K562 (cell line): ENCODE measurements around the gene PPP2R3B. TPM values are rescaled to one million over a fixed set of nuclear protein-coding genes. Genes with fewer than 3 reads are reported as not detected.

Experiments used
- ARNT ChIP-seq, 2 experiments: fragments of 450-650 bp; IDR thresholded peaks; 2 replicates each; pipeline ENCODE4 v1.6.1; 2016; ENCODE audit warnings: mild to moderate bottlenecking in 1 of 2
- BACH1 ChIP-seq: fragments of 200-800 bp; sonication (Bioruptor generic); IDR thresholded peaks from 2 replicates; pipeline ENCODE4 v1.6.1; 2016; ENCODE audit warnings: missing genetic modification characterization, missing compliant biosample characterization
- BMI1 ChIP-seq: fragments of 150-350 bp; IDR thresholded peaks from 2 replicates; pipeline ENCODE4 v1.6.1; 2014; ENCODE audit warnings: low read length
- CHD2 ChIP-seq: IDR thresholded peaks from 2 replicates; pipeline ENCODE4 v1.6.1; 2011; ENCODE audit warnings: low read depth, low read length
- HDAC1 ChIP-seq, 2 experiments: fragments of 450-650 bp; IDR thresholded peaks; 2 replicates each; pipeline ENCODE4 v1.6.1; 2016 to 2017; ENCODE audit warnings: inconsistent platforms in 1 of 2, mild to moderate bottlenecking in 1 of 2, moderate library complexity in 1 of 2
- HDAC3 ChIP-seq: fragments of 450-650 bp; IDR thresholded peaks from 2 replicates; pipeline ENCODE4 v1.6.1; 2018; ENCODE audit warnings: borderline replicate concordance, mild to moderate bottlenecking, moderate library complexity; ENCODE audit not compliant: partially characterized antibody
- KDM1A ChIP-seq, 2 experiments: fragments of 450-650 bp; IDR thresholded peaks; 2 replicates each; pipeline ENCODE4 v1.6.1; 2016; ENCODE audit warnings: mild to moderate bottlenecking in 2 of 2
- MEIS2 ChIP-seq: fragments of 450-650 bp; IDR thresholded peaks from 2 replicates; pipeline ENCODE4 v1.6.1; 2014; ENCODE audit warnings: mild to moderate bottlenecking; ENCODE audit not compliant: partially characterized antibody
- NFXL1 ChIP-seq: fragments of 450-650 bp; formaldehyde crosslinking; IDR thresholded peaks from 2 replicates; pipeline ENCODE4 v1.4.0; 2021; ENCODE audit warnings: mild to moderate bottlenecking
- PHF21A ChIP-seq: fragments of 450-650 bp; IDR thresholded peaks from 2 replicates; pipeline ENCODE4 v1.6.1; 2017; ENCODE audit warnings: low read depth, borderline replicate concordance
- POLR2AphosphoS2 ChIP-seq: IDR thresholded peaks from 2 replicates; pipeline ENCODE4 v1.6.1; 2012; ENCODE audit warnings: low read length, improper control_type of control experiment
- SMARCA4 ChIP-seq: fragments of 450-650 bp; IDR thresholded peaks from 2 replicates; pipeline ENCODE4 v1.6.1; 2016
- SPI1 ChIP-seq: IDR thresholded peaks from 2 replicates; pipeline ENCODE4 v1.6.1; 2011; ENCODE audit warnings: low read depth, low read length, control low read depth, borderline replicate concordance
- TAF1 ChIP-seq: IDR thresholded peaks from 2 replicates; pipeline ENCODE4 v1.6.1; 2011; ENCODE audit warnings: mild to moderate bottlenecking, low read length, moderate library complexity; ENCODE audit not compliant: insufficient read depth, control insufficient read depth, severe bottlenecking; ENCODE audit errors: extremely low read depth
- TBP ChIP-seq: optimal IDR thresholded peaks from 2 replicates; pipeline ENCODE3; 2011; ENCODE audit warnings: low read depth, low read length, improper control_type of control experiment
- TFAM ChIP-seq: fragments of 250-450 bp; sonication (Bioruptor Pico); conservative IDR thresholded peaks from 2 replicates; pipeline ENCODE4 v1.5.0; 2021; ENCODE audit warnings: mild to moderate bottlenecking, moderate library complexity
- U2AF1 ChIP-seq: fragments of 200-400 bp; formaldehyde crosslinking; optimal IDR thresholded peaks from 2 replicates; pipeline ENCODE3; 2017; ENCODE audit warnings: mild to moderate bottlenecking, low read depth, low read length, moderate library complexity
- ZNF561 ChIP-seq: fragments of 450-650 bp; formaldehyde crosslinking; conservative IDR thresholded peaks from 2 replicates; pipeline ENCODE4 v1.4.0; 2020; ENCODE audit warnings: mild to moderate bottlenecking, moderate library complexity
- ZNF696 ChIP-seq: fragments of 250-450 bp; sonication (Bioruptor Pico); conservative IDR thresholded peaks from 2 replicates; pipeline ENCODE4 v1.4.0; 2020; ENCODE audit warnings: mild to moderate bottlenecking, moderate library complexity
- polyA plus RNA-seq, 8 experiments: library from polyadenylated mRNA; depleted of rRNA in 4 of 8; stranded (reverse) in 5 of 8; unstranded in 3 of 8; fragments of >200 nt; fragmentation: Nextera tagmentation in 2 of 8; fragmentation: Illumina TruSeq in 1 of 8; extraction: Ambion mirVana in 2 of 8; extraction: Trizol in 1 of 8; gene quantifications; 2 replicates each; pipeline versions ENCODE4 v1.2.1 to v1.2.3, GENCODE V29; 2011 to 2014; ENCODE audit warnings: inconsistent platforms in 1 of 8, missing spikeins in 1 of 8
- total RNA-seq, 7 experiments: library from RNA; depleted of rRNA in 6 of 7; stranded (reverse); fragments of >200 nt in 6 of 7; fragmentation: Illumina TruSeq in 2 of 7; extraction: Trizol in 2 of 7; gene quantifications; 2 replicates each; pipeline versions ENCODE4 v1.2.1 to v1.2.3, GENCODE V29; 2011 to 2021; ENCODE audit warnings: low replicate concordance in 1 of 7
- TF ChIP-seq, protein P1 (sequence below), 2 experiments: IDR thresholded peaks in 1 of 2; conservative IDR thresholded peaks in 1 of 2; 2 replicates each; pipeline ENCODE4 v1.6.1; 2016; ENCODE audit warnings: low read depth in 2 of 2, mild to moderate bottlenecking in 1 of 2, missing compliant biosample characterization in 1 of 2, missing genetic modification characterization in 1 of 2, moderate library complexity in 1 of 2
- TF ChIP-seq, protein P2 (sequence below): sonication (generic); formaldehyde crosslinking; IDR thresholded peaks from 2 replicates; pipeline ENCODE4 v1.8.1; 2022; ENCODE audit warnings: missing genetic modification reagents
- TF ChIP-seq, protein P3 (sequence below), 2 experiments: fragments of 250-450 bp in 1 of 2; fragments of 450-650 bp in 1 of 2; sonication (Bioruptor Pico) in 1 of 2; IDR thresholded peaks; 2 replicates each; pipeline versions ENCODE4 v1.6.1 to v1.8.0; 2016 to 2021; ENCODE audit warnings: mild to moderate bottlenecking in 2 of 2, moderate library complexity in 2 of 2, missing compliant biosample characterization in 1 of 2, missing genetic modification characterization in 1 of 2
- TF ChIP-seq, protein P4 (sequence below): sonication (generic); formaldehyde crosslinking; IDR thresholded peaks from 2 replicates; pipeline ENCODE4 v1.8.0; 2022; ENCODE audit warnings: mild to moderate bottlenecking, low read depth, missing genetic modification reagents

The PPP2R3B gene
- total and polyA plus RNA-seq, 9 of the 15 experiments (the other 6 are each of a cell fraction or from before 2014, with no cell fraction given): 0.04 to 18.2 (median 8.2) TPM; not detected in 1

DNA sequence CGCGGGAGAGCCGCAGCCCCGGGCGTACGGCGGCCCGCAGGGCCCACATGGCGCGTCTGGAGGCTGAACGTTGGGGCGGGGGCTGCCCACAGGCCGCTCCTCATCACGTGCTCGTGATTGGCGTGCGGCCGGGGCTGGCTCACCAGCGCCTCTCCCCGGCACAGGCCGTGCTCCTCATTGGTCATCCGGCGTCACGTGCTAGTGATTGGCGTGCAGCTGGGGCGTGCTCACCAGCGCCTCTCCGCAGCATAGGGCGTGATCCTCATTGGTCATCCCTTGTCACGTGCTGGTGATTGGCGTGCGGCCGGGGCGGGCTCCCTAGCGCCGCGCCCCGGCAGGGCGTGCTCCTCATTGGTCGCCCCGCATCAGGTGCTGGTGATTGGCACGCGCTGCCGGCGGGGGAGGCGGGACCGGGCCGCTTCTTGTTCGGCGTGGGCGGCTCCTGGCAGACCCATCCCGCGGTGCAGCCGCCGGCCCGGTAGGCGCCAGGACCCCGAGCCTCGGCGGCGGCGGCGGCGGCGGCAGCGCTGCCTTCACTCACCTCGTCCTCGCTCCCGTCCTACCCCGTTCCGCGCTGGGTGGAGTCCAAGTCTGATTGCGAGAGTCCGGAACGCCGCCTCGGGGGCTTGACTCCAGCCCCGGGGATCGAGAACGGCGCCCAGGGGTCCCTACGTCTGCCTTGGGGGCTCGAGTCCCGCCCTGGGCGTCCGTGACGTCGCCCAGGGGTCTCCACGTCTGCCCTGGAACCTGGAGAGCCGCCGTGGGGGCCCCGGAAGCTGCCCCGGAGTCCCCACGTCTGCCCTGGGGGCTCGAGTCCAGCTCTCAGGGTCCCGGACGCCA is 67.7 kb downstream of the PPP2R3B start, which contains the start of gene GTPBP6 (continued):
- TF ChIP-seq, protein P1, sequence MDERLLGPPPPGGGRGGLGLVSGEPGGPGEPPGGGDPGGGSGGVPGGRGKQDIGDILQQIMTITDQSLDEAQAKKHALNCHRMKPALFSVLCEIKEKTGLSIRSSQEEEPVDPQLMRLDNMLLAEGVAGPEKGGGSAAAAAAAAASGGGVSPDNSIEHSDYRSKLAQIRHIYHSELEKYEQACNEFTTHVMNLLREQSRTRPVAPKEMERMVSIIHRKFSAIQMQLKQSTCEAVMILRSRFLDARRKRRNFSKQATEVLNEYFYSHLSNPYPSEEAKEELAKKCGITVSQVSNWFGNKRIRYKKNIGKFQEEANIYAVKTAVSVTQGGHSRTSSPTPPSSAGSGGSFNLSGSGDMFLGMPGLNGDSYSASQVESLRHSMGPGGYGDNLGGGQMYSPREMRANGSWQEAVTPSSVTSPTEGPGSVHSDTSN (CRISPR knock-in tag; IDR thresholded peaks at IDR 0.05; ENCODE audit: low read depth): peak; percentile 99
- TF ChIP-seq, protein P1 (tag; conservative IDR thresholded peaks at IDR 0.05; ENCODE audit: low read depth): peak; percentile 99
- TF ChIP-seq, protein P2, sequence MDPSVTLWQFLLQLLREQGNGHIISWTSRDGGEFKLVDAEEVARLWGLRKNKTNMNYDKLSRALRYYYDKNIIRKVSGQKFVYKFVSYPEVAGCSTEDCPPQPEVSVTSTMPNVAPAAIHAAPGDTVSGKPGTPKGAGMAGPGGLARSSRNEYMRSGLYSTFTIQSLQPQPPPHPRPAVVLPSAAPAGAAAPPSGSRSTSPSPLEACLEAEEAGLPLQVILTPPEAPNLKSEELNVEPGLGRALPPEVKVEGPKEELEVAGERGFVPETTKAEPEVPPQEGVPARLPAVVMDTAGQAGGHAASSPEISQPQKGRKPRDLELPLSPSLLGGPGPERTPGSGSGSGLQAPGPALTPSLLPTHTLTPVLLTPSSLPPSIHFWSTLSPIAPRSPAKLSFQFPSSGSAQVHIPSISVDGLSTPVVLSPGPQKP (CRISPR knock-in tag): no peak
- TF ChIP-seq BACH1 (no peak), MEIS2 (peak; percentile 76), HDAC3 (no peak), NFXL1 (CRISPR knock-in tag) (no peak), BMI1 (no peak), CHD2 (peak; percentile 81), POLR2AphosphoS2 (peak; percentile 61; the same call in 1 of the 2 replicates), ZNF561 (CRISPR knock-in tag) (no peak), TFAM (CRISPR knock-in tag) (no peak), U2AF1 (no peak), ARNT (IDR thresholded peaks at IDR 0.05) (no peak), SMARCA4 (no peak), PHF21A (no peak), ZNF696 (CRISPR knock-in tag) (no peak), KDM1A (IDR thresholded peaks at IDR 0.05) (no peak), TAF1 (peak; percentile 63), HDAC1 (IDR thresholded peaks at IDR 0.05) (no peak), SPI1 (no peak), TBP (peak; percentile 20)
- TF ChIP-seq, protein P3, sequence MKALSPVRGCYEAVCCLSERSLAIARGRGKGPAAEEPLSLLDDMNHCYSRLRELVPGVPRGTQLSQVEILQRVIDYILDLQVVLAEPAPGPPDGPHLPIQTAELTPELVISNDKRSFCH (CRISPR knock-in tag; IDR thresholded peaks at IDR 0.05): no peak
- TF ChIP-seq, protein P3 (tag; IDR thresholded peaks at IDR 0.05): no peak
- TF ChIP-seq, protein P4, sequence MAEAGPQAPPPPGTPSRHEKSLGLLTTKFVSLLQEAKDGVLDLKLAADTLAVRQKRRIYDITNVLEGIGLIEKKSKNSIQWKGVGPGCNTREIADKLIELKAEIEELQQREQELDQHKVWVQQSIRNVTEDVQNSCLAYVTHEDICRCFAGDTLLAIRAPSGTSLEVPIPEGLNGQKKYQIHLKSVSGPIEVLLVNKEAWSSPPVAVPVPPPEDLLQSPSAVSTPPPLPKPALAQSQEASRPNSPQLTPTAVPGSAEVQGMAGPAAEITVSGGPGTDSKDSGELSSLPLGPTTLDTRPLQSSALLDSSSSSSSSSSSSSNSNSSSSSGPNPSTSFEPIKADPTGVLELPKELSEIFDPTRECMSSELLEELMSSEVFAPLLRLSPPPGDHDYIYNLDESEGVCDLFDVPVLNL (CRISPR knock-in tag): no peak
